WTC11 (cell line): ENCODE measurements around the gene CHCT1. TPM values are rescaled to one million over a fixed set of nuclear protein-coding genes. Genes with fewer than 3 reads are reported as not detected.

Experiments
- ATAC-seq: fragments of 200-7000 bp; cut with Tn5 transposase; 2 replicates; pipeline ENCODE4 v1.10.0; 2021; ENCODE audit warnings: mild to moderate bottlenecking, moderate library complexity
- CTCF ChIA-PET: fragments of 300-600 bp; sonication (Branson Sonifier 250); formaldehyde crosslinking; loops from one replicate; lab custom pipeline; 2021; ENCODE audit warnings: antibody characterized with exemption; lab: Charles Lee
- POLR2A ChIA-PET: fragments of 350-600 bp; sonication (Branson Sonifier 250); formaldehyde crosslinking; loops from one replicate; lab custom pipeline; 2021; ENCODE audit warnings: antibody characterized with exemption; lab: Charles Lee
- DNase-seq: peaks from one replicate; pipeline ENCODE4 v3.0.0; 2021; ENCODE audit warnings: low spot score
- H3K27ac Mint-ChIP-seq: 2 replicates; pipeline ENCODE4 v1.8.0; 2021; ENCODE audit warnings: mixed read lengths
- H3K27me3 Mint-ChIP-seq: 2 replicates; pipeline ENCODE4 v1.8.0; 2021; ENCODE audit warnings: low read depth, mild to moderate bottlenecking, moderate library complexity, mixed read lengths
- H3K36me3 Mint-ChIP-seq: 2 replicates; pipeline ENCODE4 v1.8.0; 2021; ENCODE audit warnings: mixed read lengths
- H3K4me1 Mint-ChIP-seq: 2 replicates; pipeline ENCODE4 v1.8.0; 2022; ENCODE audit warnings: mixed read lengths
- H3K4me3 Mint-ChIP-seq: 2 replicates; pipeline ENCODE4 v1.8.0; 2021; ENCODE audit warnings: mild to moderate bottlenecking, moderate library complexity, mixed read lengths
- H3K9me3 Mint-ChIP-seq: 2 replicates; pipeline ENCODE4 v1.8.0; 2021; ENCODE audit warnings: mixed read lengths
- ATF2 ChIP-seq: sonication (generic); formaldehyde crosslinking; IDR thresholded peaks from 2 replicates; pipeline ENCODE4 v1.8.1; 2022; ENCODE audit warnings: low read depth, missing genetic modification reagents, borderline replicate concordance
- EMX1 ChIP-seq: fragments of 250-450 bp; sonication (Bioruptor Pico); IDR thresholded peaks from 2 replicates; pipeline ENCODE4 v1.8.0; 2021; ENCODE audit warnings: mild to moderate bottlenecking
- ERG ChIP-seq: fragments of 250-450 bp; sonication (Bioruptor Pico); IDR thresholded peaks from 2 replicates; pipeline ENCODE4 v1.8.0; 2021; ENCODE audit warnings: mild to moderate bottlenecking
- ESRRA ChIP-seq: sonication (generic); formaldehyde crosslinking; IDR thresholded peaks from 2 replicates; pipeline ENCODE4 v1.8.1; 2022; ENCODE audit warnings: mild to moderate bottlenecking, missing genetic modification reagents, borderline replicate concordance
- JUN ChIP-seq: sonication (generic); formaldehyde crosslinking; IDR thresholded peaks from 2 replicates; pipeline ENCODE4 v1.8.0; 2023; ENCODE audit warnings: mild to moderate bottlenecking, missing genetic modification reagents
- NR1H2 ChIP-seq: sonication (generic); formaldehyde crosslinking; IDR thresholded peaks from 2 replicates; pipeline ENCODE4 v1.9.0; 2021; ENCODE audit warnings: mild to moderate bottlenecking, moderate library complexity, missing genetic modification reagents
- TEAD1 ChIP-seq: sonication (generic); formaldehyde crosslinking; IDR thresholded peaks from 2 replicates; pipeline ENCODE4 v1.8.0; 2022; ENCODE audit warnings: mild to moderate bottlenecking, missing genetic modification reagents
- USF1 ChIP-seq: sonication (generic); formaldehyde crosslinking; IDR thresholded peaks from 2 replicates; pipeline ENCODE4 v1.8.0; 2022; ENCODE audit warnings: mild to moderate bottlenecking, missing genetic modification reagents
- USF2 ChIP-seq: sonication (generic); formaldehyde crosslinking; IDR thresholded peaks from 2 replicates; pipeline ENCODE4 v1.8.1; 2023; ENCODE audit warnings: mild to moderate bottlenecking, missing genetic modification reagents, moderate library complexity
- ZBTB43 ChIP-seq: sonication (generic); formaldehyde crosslinking; IDR thresholded peaks from 2 replicates; pipeline ENCODE4 v1.8.1; 2023; ENCODE audit warnings: mild to moderate bottlenecking, missing genetic modification reagents
- ZNF121 ChIP-seq: sonication (generic); formaldehyde crosslinking; IDR thresholded peaks from 2 replicates; pipeline ENCODE4 v1.8.0; 2023; ENCODE audit warnings: missing genetic modification reagents
- ZNF425 ChIP-seq: fragments of 250-450 bp; sonication (Bioruptor Pico); conservative IDR thresholded peaks from 2 replicates; pipeline ENCODE4 v1.9.0; 2021; ENCODE audit warnings: mild to moderate bottlenecking
- total RNA-seq: library from RNA; stranded (reverse); gene quantifications from 3 replicates; pipeline ENCODE4 v1.2.3, GENCODE V29; 2021
- TF ChIP-seq, protein P1 (sequence below): fragments of 250-450 bp; sonication (Bioruptor Pico); IDR thresholded peaks from 2 replicates; pipeline ENCODE4 v2.1.2; 2022; ENCODE audit warnings: mild to moderate bottlenecking, moderate library complexity
- TF ChIP-seq, protein P2 (sequence below): sonication (generic); formaldehyde crosslinking; IDR thresholded peaks from 2 replicates; pipeline ENCODE4 v1.8.1; 2023; ENCODE audit warnings: mild to moderate bottlenecking, missing genetic modification reagents, moderate library complexity
- TF ChIP-seq, protein P3 (sequence below): fragments of 200-600 bp; IDR thresholded peaks from 2 replicates; pipeline ENCODE4 v1.8.0; 2022; ENCODE audit warnings: antibody characterized with exemption

The CHCT1 gene
- total RNA-seq, 1 experiment from 2014 or later = not detected

DNA sequence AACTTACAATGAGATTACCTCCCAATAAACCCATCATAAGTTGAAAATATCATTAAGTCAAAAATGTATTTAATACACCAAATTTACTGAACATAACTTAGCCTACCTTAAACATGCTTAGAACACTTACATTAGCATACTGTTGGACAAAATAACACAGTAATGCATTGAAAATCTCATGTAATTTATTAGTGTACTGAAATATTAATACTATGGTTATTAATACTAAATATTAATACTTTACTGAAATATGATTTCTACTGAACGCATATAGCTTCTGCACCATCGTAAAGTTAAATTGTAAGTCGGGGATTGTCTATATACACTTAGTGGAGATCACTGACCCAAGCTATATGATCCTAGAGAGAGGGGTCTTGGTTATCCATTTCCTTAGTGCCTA, 34.6 kb upstream of the CHCT1 start:
- CTCF ChIA-PET = no interaction called here
- H3K27ac Mint-ChIP-seq = peak overlapping the region; percentile 97; the same call in 1 of the 2 replicates
- H3K9me3 Mint-ChIP-seq = no peaks in the 10 kb centered on the region
- H3K36me3 Mint-ChIP-seq = no peaks in the 10 kb centered on the region
- no peaks in the 10 kb centered on the region for H3K27me3 Mint-ChIP-seq
- POLR2A ChIA-PET = no interaction called here
- H3K4me1 Mint-ChIP-seq = peaks cover 75% of the 10 kb centered on the region
- TF ChIP-seq ZNF425 (no peak), ZBTB43 (CRISPR knock-in tag) (no peak), USF1 (no peak)
- TF ChIP-seq, protein P1, sequence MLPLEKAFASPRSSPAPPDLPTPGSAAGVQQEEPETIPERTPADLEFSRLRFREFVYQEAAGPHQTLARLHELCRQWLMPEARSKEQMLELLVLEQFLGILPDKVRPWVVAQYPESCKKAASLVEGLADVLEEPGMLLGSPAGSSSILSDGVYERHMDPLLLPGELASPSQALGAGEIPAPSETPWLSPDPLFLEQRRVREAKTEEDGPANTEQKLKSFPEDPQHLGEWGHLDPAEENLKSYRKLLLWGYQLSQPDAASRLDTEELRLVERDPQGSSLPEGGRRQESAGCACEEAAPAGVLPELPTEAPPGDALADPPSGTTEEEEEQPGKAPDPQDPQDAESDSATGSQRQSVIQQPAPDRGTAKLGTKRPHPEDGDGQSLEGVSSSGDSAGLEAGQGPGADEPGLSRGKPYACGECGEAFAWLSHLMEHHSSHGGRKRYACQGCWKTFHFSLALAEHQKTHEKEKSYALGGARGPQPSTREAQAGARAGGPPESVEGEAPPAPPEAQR (CRISPR knock-in tag) = no peak
- TF ChIP-seq, protein P2, sequence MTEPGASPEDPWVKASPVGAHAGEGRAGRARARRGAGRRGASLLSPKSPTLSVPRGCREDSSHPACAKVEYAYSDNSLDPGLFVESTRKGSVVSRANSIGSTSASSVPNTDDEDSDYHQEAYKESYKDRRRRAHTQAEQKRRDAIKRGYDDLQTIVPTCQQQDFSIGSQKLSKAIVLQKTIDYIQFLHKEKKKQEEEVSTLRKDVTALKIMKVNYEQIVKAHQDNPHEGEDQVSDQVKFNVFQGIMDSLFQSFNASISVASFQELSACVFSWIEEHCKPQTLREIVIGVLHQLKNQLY (CRISPR knock-in tag) = no peak
- ATAC-seq (no peak), DNase-seq (no peak)
- H3K4me3 Mint-ChIP-seq = peak overlapping the region; percentile 98

DNA sequence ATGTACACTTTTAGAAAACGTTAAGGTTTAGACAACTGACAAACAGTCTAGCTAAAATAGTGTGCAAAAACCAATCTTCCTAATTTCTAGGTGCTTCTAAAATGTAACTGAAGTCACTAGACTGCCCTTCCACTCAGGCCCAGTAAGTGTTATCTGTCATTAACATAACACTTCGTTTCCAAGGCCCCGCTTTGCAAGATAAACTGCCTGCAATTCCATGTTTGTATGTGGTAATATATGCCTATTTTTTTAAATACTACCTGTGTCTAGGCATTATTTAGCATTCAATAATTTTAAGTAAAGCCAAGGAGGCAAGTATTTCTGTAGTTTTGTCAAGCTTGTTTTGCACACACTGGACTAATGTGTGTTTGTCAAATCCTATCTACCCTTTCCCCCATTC, 33.5 kb upstream of the CHCT1 start:
- ChIA-PET CTCF (interaction anchor here (1.5 kb wide), 1 partner anchor 32 kb away, joined by 6 read pairs; no protein-coding TSS in a partner anchor), POLR2A (interaction anchor here (0.5 kb wide), 1 partner anchor 283 kb away, joined by 3 read pairs; no protein-coding TSS in a partner anchor)
- ATAC-seq = no peak
- no peaks in the 10 kb centered on the region for H3K27me3 Mint-ChIP-seq
- H3K9me3 Mint-ChIP-seq = no peaks in the 10 kb centered on the region
- H3K4me1 Mint-ChIP-seq = peaks cover 76% of the 10 kb centered on the region
- no peaks in the 10 kb centered on the region for H3K36me3 Mint-ChIP-seq
- no peak for DNase-seq
- peak overlapping the region; percentile 98 for H3K4me3 Mint-ChIP-seq
- H3K27ac Mint-ChIP-seq = peak overlapping the region; percentile 97
- TF ChIP-seq ESRRA (no peak), ATF2 (CRISPR knock-in tag) (no peak), USF2 (CRISPR knock-in tag) (no peak), TEAD1 (CRISPR knock-in tag) (no peak), NR1H2 (CRISPR knock-in tag) (no peak), JUN (CRISPR knock-in tag) (no peak), ZNF121 (CRISPR knock-in tag) (no peak), EMX1 (CRISPR knock-in tag) (no peak), ERG (CRISPR knock-in tag) (no peak)
- TF ChIP-seq, protein P3, sequence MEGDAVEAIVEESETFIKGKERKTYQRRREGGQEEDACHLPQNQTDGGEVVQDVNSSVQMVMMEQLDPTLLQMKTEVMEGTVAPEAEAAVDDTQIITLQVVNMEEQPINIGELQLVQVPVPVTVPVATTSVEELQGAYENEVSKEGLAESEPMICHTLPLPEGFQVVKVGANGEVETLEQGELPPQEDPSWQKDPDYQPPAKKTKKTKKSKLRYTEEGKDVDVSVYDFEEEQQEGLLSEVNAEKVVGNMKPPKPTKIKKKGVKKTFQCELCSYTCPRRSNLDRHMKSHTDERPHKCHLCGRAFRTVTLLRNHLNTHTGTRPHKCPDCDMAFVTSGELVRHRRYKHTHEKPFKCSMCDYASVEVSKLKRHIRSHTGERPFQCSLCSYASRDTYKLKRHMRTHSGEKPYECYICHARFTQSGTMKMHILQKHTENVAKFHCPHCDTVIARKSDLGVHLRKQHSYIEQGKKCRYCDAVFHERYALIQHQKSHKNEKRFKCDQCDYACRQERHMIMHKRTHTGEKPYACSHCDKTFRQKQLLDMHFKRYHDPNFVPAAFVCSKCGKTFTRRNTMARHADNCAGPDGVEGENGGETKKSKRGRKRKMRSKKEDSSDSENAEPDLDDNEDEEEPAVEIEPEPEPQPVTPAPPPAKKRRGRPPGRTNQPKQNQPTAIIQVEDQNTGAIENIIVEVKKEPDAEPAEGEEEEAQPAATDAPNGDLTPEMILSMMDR = no peak
